ENCODE measurements around the gene TOP1.

Gene TOP1

DNA sequence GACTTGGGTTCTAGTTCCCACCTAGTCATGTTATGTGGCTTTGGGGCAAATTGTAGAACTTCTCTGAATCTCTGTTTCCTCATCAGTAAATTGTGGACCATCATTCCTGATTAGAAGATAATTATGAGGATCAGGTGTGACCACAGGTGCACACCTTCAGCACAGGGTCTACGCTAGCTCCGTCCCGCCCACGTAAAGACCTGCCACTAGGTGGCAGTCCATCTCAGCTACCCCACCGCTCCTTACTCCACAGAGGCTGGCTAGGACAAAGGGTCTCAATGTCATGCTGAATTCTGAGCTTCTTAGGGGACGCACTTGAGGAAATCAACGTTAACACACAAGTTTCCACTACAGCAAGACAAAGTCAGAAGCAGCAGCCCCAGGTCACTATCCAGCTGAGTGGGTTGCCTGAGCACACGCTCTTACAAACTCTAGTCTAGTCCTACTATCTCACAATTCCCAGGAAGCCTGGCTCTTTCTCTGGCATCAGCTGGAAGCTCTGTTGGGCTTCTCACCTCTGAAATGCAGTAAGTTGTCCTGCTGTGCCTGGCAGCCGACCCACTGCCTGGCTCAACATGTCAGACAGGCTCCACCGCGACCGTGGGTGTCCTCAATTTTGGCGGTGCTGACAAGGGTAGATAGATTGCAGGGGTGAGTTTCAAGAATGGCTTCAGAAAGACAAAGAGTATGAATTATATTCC lies 106.7 kb downstream of the TOP1 start:
- CTCF ChIA-PET = interaction anchor here (0.5 to 5.1 kb wide), 53 partner anchors 8 to 765 kb away, joined by 3 to 39 read pairs (median 4); partner anchors contain the start of gene LPIN3
- Histone ChIP-seq H3K9me3 (ENCODE audit: control insufficient read depth, insufficient read depth, low read depth, low read length) (no peaks in the 10 kb centered on the region), H3K27ac (ENCODE audit: extremely low read depth, low read depth, low read length) (no peak overlapping the region), H3K36me3 (ENCODE audit: control insufficient read depth in 2 of 2, insufficient read depth in 1 of 2, low read length in 2 of 2) (peaks cover 0 to 14% of the 10 kb centered on the region in 2 experiments; a peak in 1 of 3 replicates), H3K4me3 (ENCODE audit: low read depth, low read length) (no peak overlapping the region), H3K4me1 (ENCODE audit: control insufficient read depth, insufficient read depth, low read length) (no peaks in the 10 kb centered on the region)
- TF ChIP-seq ZNF654 (tag by site-specific recombination; IDR thresholded peaks at IDR 0.05; ENCODE audit: low read depth) (peak; percentile 75), ZNF37A (tag by site-specific recombination; IDR thresholded peaks at IDR 0.05) (no peak), ZNF394 (tag by site-specific recombination; IDR thresholded peaks at IDR 0.05; ENCODE audit: borderline replicate concordance) (peak; percentile 43), ZNF404 (tag by site-specific recombination; IDR thresholded peaks at IDR 0.05) (no peak), ZBTB20 (tag by site-specific recombination; IDR thresholded peaks at IDR 0.05) (no peak), ZBTB17 (tag by site-specific recombination; IDR thresholded peaks at IDR 0.05) (peak; percentile 87), ZEB2 (tag by site-specific recombination; IDR thresholded peaks at IDR 0.05) (peak; percentile 74), ZNF24 (tag by site-specific recombination; IDR thresholded peaks at IDR 0.05) (no peak), ZIC2 (tag by site-specific recombination; IDR thresholded peaks at IDR 0.05) (peak; percentile 85), ZNF561 (tag by site-specific recombination; IDR thresholded peaks at IDR 0.05; ENCODE audit: borderline replicate concordance) (0 out of 2 replicates have a peak, but pooled peaks have one; percentile 33), ZNF600 (tag by site-specific recombination; IDR thresholded peaks at IDR 0.05) (peak; percentile 13; the same call in 1 of the 2 replicates), ZNF112 (tag by site-specific recombination; IDR thresholded peaks at IDR 0.05) (no peak), SP3 (tag by site-specific recombination; IDR thresholded peaks at IDR 0.05) (0 out of 2 replicates have a peak, but pooled peaks have one; percentile 12), SCRT2 (tag by site-specific recombination; IDR thresholded peaks at IDR 0.05) (peak; percentile 52; the same call in 1 of the 2 replicates), RBAK (tag by site-specific recombination; IDR thresholded peaks at IDR 0.05) (no peak), KLF9 (tag by site-specific recombination; IDR thresholded peaks at IDR 0.05; ENCODE audit: low read depth) (peak; percentile 28; the same call in 1 of the 2 replicates), ZNF335 (tag by site-specific recombination; conservative IDR thresholded peaks at IDR 0.05) (0 out of 2 replicates have a peak, but pooled peaks have one; percentile 13), ZFHX2 (tag by site-specific recombination; conservative IDR thresholded peaks at IDR 0.05) (peak; percentile 75), SP7 (tag by site-specific recombination; IDR thresholded peaks at IDR 0.05) (0 out of 2 replicates have a peak, but pooled peaks have one; percentile 30), EGR2 (tag by site-specific recombination; IDR thresholded peaks at IDR 0.05; ENCODE audit: low read depth) (peak; percentile 41), SCRT1 (tag by site-specific recombination; IDR thresholded peaks at IDR 0.05; ENCODE audit: borderline replicate concordance) (0 out of 2 replicates have a peak, but pooled peaks have one; percentile 35), ZNF473 (tag by site-specific recombination; IDR thresholded peaks at IDR 0.05) (no peak)
- TF ChIP-seq, protein P1, sequence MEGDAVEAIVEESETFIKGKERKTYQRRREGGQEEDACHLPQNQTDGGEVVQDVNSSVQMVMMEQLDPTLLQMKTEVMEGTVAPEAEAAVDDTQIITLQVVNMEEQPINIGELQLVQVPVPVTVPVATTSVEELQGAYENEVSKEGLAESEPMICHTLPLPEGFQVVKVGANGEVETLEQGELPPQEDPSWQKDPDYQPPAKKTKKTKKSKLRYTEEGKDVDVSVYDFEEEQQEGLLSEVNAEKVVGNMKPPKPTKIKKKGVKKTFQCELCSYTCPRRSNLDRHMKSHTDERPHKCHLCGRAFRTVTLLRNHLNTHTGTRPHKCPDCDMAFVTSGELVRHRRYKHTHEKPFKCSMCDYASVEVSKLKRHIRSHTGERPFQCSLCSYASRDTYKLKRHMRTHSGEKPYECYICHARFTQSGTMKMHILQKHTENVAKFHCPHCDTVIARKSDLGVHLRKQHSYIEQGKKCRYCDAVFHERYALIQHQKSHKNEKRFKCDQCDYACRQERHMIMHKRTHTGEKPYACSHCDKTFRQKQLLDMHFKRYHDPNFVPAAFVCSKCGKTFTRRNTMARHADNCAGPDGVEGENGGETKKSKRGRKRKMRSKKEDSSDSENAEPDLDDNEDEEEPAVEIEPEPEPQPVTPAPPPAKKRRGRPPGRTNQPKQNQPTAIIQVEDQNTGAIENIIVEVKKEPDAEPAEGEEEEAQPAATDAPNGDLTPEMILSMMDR (tag by site-specific recombination; IDR thresholded peaks at IDR 0.05) = peak; percentile 78
- TF ChIP-seq, protein P2, sequence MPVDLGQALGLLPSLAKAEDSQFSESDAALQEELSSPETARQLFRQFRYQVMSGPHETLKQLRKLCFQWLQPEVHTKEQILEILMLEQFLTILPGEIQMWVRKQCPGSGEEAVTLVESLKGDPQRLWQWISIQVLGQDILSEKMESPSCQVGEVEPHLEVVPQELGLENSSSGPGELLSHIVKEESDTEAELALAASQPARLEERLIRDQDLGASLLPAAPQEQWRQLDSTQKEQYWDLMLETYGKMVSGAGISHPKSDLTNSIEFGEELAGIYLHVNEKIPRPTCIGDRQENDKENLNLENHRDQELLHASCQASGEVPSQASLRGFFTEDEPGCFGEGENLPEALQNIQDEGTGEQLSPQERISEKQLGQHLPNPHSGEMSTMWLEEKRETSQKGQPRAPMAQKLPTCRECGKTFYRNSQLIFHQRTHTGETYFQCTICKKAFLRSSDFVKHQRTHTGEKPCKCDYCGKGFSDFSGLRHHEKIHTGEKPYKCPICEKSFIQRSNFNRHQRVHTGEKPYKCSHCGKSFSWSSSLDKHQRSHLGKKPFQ (tag by site-specific recombination; IDR thresholded peaks at IDR 0.05) = peak; percentile 92
- TF ChIP-seq, protein P3, sequence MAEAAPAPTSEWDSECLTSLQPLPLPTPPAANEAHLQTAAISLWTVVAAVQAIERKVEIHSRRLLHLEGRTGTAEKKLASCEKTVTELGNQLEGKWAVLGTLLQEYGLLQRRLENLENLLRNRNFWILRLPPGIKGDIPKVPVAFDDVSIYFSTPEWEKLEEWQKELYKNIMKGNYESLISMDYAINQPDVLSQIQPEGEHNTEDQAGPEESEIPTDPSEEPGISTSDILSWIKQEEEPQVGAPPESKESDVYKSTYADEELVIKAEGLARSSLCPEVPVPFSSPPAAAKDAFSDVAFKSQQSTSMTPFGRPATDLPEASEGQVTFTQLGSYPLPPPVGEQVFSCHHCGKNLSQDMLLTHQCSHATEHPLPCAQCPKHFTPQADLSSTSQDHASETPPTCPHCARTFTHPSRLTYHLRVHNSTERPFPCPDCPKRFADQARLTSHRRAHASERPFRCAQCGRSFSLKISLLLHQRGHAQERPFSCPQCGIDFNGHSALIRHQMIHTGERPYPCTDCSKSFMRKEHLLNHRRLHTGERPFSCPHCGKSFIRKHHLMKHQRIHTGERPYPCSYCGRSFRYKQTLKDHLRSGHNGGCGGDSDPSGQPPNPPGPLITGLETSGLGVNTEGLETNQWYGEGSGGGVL (tag by site-specific recombination; IDR thresholded peaks at IDR 0.05) = no peak
- TF ChIP-seq, protein P4, sequence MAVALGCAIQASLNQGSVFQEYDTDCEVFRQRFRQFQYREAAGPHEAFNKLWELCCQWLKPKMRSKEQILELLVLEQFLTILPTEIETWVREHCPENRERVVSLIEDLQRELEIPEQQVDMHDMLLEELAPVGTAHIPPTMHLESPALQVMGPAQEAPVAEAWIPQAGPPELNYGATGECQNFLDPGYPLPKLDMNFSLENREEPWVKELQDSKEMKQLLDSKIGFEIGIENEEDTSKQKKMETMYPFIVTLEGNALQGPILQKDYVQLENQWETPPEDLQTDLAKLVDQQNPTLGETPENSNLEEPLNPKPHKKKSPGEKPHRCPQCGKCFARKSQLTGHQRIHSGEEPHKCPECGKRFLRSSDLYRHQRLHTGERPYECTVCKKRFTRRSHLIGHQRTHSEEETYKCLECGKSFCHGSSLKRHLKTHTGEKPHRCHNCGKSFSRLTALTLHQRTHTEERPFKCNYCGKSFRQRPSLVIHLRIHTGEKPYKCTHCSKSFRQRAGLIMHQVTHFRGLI (tag by site-specific recombination; IDR thresholded peaks at IDR 0.05) = peak; percentile 93
- POLR2A ChIA-PET = interaction anchor here (0.7 to 1.7 kb wide), 3 partner anchors 11 to 205 kb away, joined by 4 to 5 read pairs (median 4); partner anchors contain the start of gene LPIN3

Data from HEK293 (cell line).